Erythroblast (primary cell): ENCODE measurements around the gene WDR45B.

Source experiments
- GATA1 ChIP-seq: IDR thresholded peaks from 2 replicates; pipeline ENCODE4 v1.6.1; 2011; ENCODE audit warnings: low read depth, mild to moderate bottlenecking, control low read depth, low read length, moderate library complexity
- POLR2A ChIP-seq: IDR thresholded peaks from 2 replicates; pipeline ENCODE4 v1.6.1; 2011; ENCODE audit warnings: mild to moderate bottlenecking, low read length

GRCh38 chr17:82588266-82589175, 59.7 kb downstream of the WDR45B start:
- TF ChIP-seq POLR2A (no peak), GATA1 (no peak)
